CD8-positive, alpha-beta memory T cell (primary cell): ENCODE results near the gene COMTD1. TPM values are rescaled to one million over a fixed set of nuclear protein-coding genes. Genes with fewer than 3 reads are reported as not detected.
"Not testable (repeated sequence)": the region's sequence is repeated elsewhere in the genome, so short reads cannot be mapped to it uniquely, and the experiment has no call there.

Source experiments
- CTCF ChIA-PET: fragments of 350-600 bp; sonication (Branson Sonifier 250); formaldehyde crosslinking; loops from one replicate; lab custom pipeline; 2021; ENCODE audit warnings: antibody characterized with exemption; lab: Charles Lee
- POLR2A ChIA-PET: fragments of 350-600 bp; sonication (Branson Sonifier 250); formaldehyde crosslinking; loops from one replicate; lab custom pipeline; 2021; ENCODE audit warnings: antibody characterized with exemption; lab: Charles Lee
- DNase-seq, 5 donors: peaks; one replicate each; pipeline versions ENCODE4 v3.0.0 to v3.0.0-alpha.2; 2020 to 2022; ENCODE audit warnings: mixed read lengths in 1 of 5
- H3K27ac ChIP-seq: one replicate; pipeline ENCODE4 v1.7.0; 2013; ENCODE audit warnings: low read depth, mild to moderate bottlenecking, low read length, moderate library complexity
- H3K27me3 ChIP-seq: 2 replicates; pipeline ENCODE4 v1.7.0; 2013; ENCODE audit warnings: low read length, mild to moderate bottlenecking; ENCODE audit not compliant: insufficient read depth, poor library complexity, severe bottlenecking
- H3K36me3 ChIP-seq: 2 replicates; pipeline ENCODE4 v1.7.0; 2013; ENCODE audit warnings: mild to moderate bottlenecking, low read length, moderate library complexity; ENCODE audit not compliant: insufficient read depth
- H3K4me1 ChIP-seq: 2 replicates; pipeline ENCODE4 v1.7.0; 2013; ENCODE audit warnings: mild to moderate bottlenecking, low read length, moderate library complexity; ENCODE audit not compliant: insufficient read depth
- H3K4me3 ChIP-seq: 2 replicates; pipeline ENCODE4 v1.7.0; 2013; ENCODE audit warnings: mild to moderate bottlenecking, low read length
- H3K9me3 ChIP-seq: 2 replicates; pipeline ENCODE4 v1.7.0; 2013; ENCODE audit warnings: mild to moderate bottlenecking, low read length
- H3K27ac Mint-ChIP-seq, 8 donors: one replicate each; pipeline ENCODE4 v1.8.0; 2020 to 2021; ENCODE audit warnings: mixed read lengths in 8 of 8, mild to moderate bottlenecking in 6 of 8, inconsistent platforms in 3 of 8, moderate library complexity in 3 of 8
- H3K27me3 Mint-ChIP-seq, 2 donors: one replicate each; pipeline ENCODE4 v1.8.0; 2020 to 2021; ENCODE audit warnings: mixed read lengths in 2 of 2, mild to moderate bottlenecking in 1 of 2, moderate library complexity in 1 of 2
- H3K36me3 Mint-ChIP-seq, 3 donors: one replicate each; pipeline ENCODE4 v1.8.0; 2020 to 2021; ENCODE audit warnings: mixed read lengths in 3 of 3, inconsistent platforms in 1 of 3, mild to moderate bottlenecking in 1 of 3
- H3K4me1 Mint-ChIP-seq, 3 donors: one replicate each; pipeline ENCODE4 v1.8.0; 2020 to 2021; ENCODE audit warnings: mixed read lengths in 3 of 3, inconsistent platforms in 1 of 3, mild to moderate bottlenecking in 1 of 3
- H3K4me3 Mint-ChIP-seq, 7 donors: one replicate each; pipeline ENCODE4 v1.8.0; 2020 to 2021; ENCODE audit warnings: mixed read lengths in 7 of 7, mild to moderate bottlenecking in 6 of 7, moderate library complexity in 4 of 7, inconsistent platforms in 2 of 7
- H3K9me3 Mint-ChIP-seq, 5 donors: one replicate each; pipeline ENCODE4 v1.8.0; 2020 to 2022; ENCODE audit warnings: mixed read lengths in 5 of 5, mild to moderate bottlenecking in 3 of 5, moderate library complexity in 2 of 5, inconsistent platforms in 1 of 5
- polyA plus RNA-seq: library from polyadenylated mRNA; unstranded; fragments of 300-500 nt; fragmentation: Illumina TruSeq; gene quantifications from one replicate; pipeline ENCODE4 v1.2.3, GENCODE V29; 2021
- total RNA-seq, 2 experiments: library from RNA; stranded (reverse); gene quantifications; one replicate each; pipeline ENCODE4 v1.2.3, GENCODE V29; 2021

The COMTD1 gene
- total and polyA plus RNA-seq, 3 experiments from 2014 or later = 23.2 to 47.9 (median 43.9) TPM

DNA sequence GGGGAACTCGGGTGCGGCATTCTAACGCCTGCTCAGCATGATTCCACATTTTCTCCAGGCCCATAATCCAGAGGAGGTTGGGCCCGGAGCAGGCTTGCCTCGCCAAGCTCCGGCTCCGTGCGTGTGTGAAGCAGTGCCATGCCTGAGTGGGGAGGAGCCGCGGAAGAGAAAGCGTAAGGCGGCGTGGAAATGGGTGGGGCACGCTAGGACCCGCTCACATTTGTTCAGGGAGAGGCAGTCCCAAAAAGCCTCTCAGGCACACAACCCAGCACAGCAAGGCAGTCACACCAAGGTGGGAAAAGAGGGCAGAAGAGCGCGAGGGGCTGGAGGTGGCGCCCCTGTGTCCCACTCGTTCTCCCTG, 25.9 kb downstream of the COMTD1 start:
- H3K4me3 ChIP-seq = peak overlapping the region; percentile 89
- H3K27me3 ChIP-seq = no peaks in the 10 kb centered on the region
- H3K9me3 ChIP-seq = no peaks in the 10 kb centered on the region
- Mint-ChIP-seq H3K27me3 (peaks cover 0 to 2% of the 10 kb centered on the region in 2 donors), H3K4me1 (peaks cover 25 to 38% (median 32%) of the 10 kb centered on the region in 3 donors), H3K36me3 (peaks cover 3 to 37% (median 5%) of the 10 kb centered on the region in 3 donors), H3K27ac (peak overlapping the region; percentile 99 to 100 (median 100)), H3K4me3 (peak overlapping the region; percentile 96 to 100 (median 98)), H3K9me3 (no peaks in the 10 kb centered on the region)
- H3K27ac ChIP-seq = peak overlapping the region; percentile 98
- H3K36me3 ChIP-seq = peaks cover 18% of the 10 kb centered on the region
- POLR2A ChIA-PET = interaction anchor here (0.6 to 3.4 kb wide), 5 partner anchors 9 to 99 kb away, joined by 3 to 56 read pairs (median 9); partner anchors contain the start of genes COMTD1 and SAMD8
- CTCF ChIA-PET = interaction anchor here (1.0 to 10.5 kb wide), 11 partner anchors 9 to 966 kb away, joined by 3 to 168 read pairs (median 5); partner anchors contain the start of genes COMTD1 and SAMD8
- peak; percentile 64 to 86 (median 81) for DNase-seq
- peaks cover 25% of the 10 kb centered on the region for H3K4me1 ChIP-seq

DNA sequence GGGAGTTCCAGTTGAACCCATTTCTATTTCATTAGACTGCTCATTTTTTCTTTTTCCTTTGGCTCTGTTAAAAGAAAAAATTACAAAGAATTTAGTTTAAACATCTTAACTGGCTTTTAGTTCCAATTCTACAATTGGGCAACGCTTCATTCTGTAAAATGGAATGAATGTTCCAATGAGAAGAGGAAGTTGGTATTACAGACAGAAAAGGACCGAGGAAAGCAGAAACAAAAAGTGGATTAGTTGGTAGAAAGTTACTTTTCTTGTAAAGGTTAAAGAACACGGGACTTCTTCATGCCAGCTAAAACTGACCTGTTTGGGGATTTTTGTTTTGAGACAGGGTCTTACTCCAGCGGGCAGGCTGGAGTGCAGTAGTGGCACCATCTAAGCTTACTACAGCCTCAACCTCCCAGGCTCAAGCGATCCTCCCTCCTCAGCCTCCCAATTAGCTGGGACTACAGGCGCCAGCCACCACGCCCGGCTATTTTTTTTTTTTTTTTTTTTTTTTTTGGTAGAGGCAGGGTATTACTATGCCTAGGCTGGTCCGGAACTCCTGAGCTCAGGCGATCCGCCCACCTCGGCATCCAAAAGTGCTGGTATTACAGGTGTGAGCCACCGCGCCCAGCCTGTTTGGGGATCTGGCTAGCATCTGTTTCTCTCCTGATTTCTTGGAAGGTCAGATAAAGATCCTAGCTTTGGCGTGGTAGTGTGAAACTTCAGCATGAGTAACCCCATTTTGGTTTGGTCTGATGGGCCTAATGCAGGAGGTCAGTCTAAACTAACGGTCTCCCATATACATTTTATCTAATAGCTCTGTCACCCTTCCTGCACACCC, 26.5 kb downstream of the COMTD1 start:
- ChIA-PET CTCF (interaction anchor here (1.4 to 10.5 kb wide), 9 partner anchors 14 to 965 kb away, joined by 4 to 168 read pairs (median 6); partner anchors contain the start of genes COMTD1 and SAMD8), POLR2A (interaction anchor here (0.6 to 3.4 kb wide), 6 partner anchors 10 to 99 kb away, joined by 3 to 56 read pairs (median 6); partner anchors contain the start of genes COMTD1 and SAMD8)
- no peaks in the 10 kb centered on the region for H3K27me3 ChIP-seq
- Mint-ChIP-seq H3K36me3 (peaks cover 3 to 31% (median 5%) of the 10 kb centered on the region in 3 donors), H3K4me1 (peaks cover 24 to 33% (median 29%) of the 10 kb centered on the region in 3 donors), H3K27me3 (peaks cover 0 to 2% of the 10 kb centered on the region in 2 donors), H3K9me3 (no peaks in the 10 kb centered on the region), H3K27ac (peak overlapping the region; percentile 99 to 100 (median 100)), H3K4me3 (peak overlapping the region; percentile 96 to 100 (median 98))
- H3K4me1 ChIP-seq = peaks cover 25% of the 10 kb centered on the region
- H3K36me3 ChIP-seq = peaks cover 15% of the 10 kb centered on the region
- peak overlapping the region; percentile 89 for H3K4me3 ChIP-seq
- no peaks in the 10 kb centered on the region for H3K9me3 ChIP-seq
- peak overlapping the region; percentile 98 for H3K27ac ChIP-seq
- peak in 1 of 5 donors; percentile 52 for DNase-seq

GRCh38 chr10:75208181-75208580, 27.6 kb downstream of the COMTD1 start:
- peaks cover 25% of the 10 kb centered on the region for H3K4me1 ChIP-seq
- H3K27me3 ChIP-seq = no peaks in the 10 kb centered on the region
- Mint-ChIP-seq H3K36me3 (peaks cover 0 to 23% (median 3%) of the 10 kb centered on the region in 3 donors), H3K4me3 (peak overlapping the region in 5 of 7 donors; percentile 26 to 75 (median 43)), H3K27me3 (peaks cover 0 to 2% of the 10 kb centered on the region in 2 donors), H3K4me1 (peaks cover 21 to 27% (median 22%) of the 10 kb centered on the region in 3 donors), H3K27ac (peak overlapping the region in 6 of 8 donors; percentile 26 to 99 (median 65)), H3K9me3 (no peaks in the 10 kb centered on the region)
- no peak for DNase-seq
- CTCF ChIA-PET = interaction anchor here (0.7 to 10.5 kb wide), 4 partner anchors 11 to 26 kb away, joined by 3 to 168 read pairs (median 4); partner anchors contain the start of gene COMTD1
- H3K4me3 ChIP-seq = no peak overlapping the region
- H3K9me3 ChIP-seq = no peaks in the 10 kb centered on the region
- H3K36me3 ChIP-seq = peaks cover 8% of the 10 kb centered on the region
- peak overlapping the region; percentile 18 for H3K27ac ChIP-seq
- POLR2A ChIA-PET = no interaction called here

DNA sequence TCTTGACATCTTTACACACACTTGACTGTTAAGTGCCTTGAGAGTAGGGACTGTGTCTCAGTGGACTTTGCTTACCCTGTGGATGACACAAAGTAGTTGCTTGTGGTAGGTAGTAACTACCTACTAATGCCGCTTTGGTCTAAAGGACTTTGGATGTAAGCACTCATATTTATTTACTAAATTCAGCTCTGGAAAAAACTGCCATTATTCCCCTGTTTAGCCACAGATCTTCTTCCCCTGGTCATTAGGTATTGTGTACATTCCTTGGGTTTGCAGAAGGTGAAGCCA, 28.0 kb downstream of the COMTD1 start:
- Mint-ChIP-seq H3K27ac (peak overlapping the region in 3 of 8 donors; percentile 26 to 99 (median 55)), H3K4me1 (peaks cover 20 to 26% (median 21%) of the 10 kb centered on the region in 3 donors), H3K36me3 (peaks cover 0 to 21% (median 2%) of the 10 kb centered on the region in 3 donors), H3K27me3 (peaks cover 0 to 2% of the 10 kb centered on the region in 2 donors), H3K9me3 (no peaks in the 10 kb centered on the region), H3K4me3 (peak overlapping the region in 1 of 7 donors; percentile 75)
- Histone ChIP-seq H3K27me3 (no peaks in the 10 kb centered on the region), H3K4me3 (no peak overlapping the region), H3K36me3 (peaks cover 5% of the 10 kb centered on the region), H3K9me3 (no peaks in the 10 kb centered on the region), H3K27ac (no peak overlapping the region), H3K4me1 (peaks cover 24% of the 10 kb centered on the region)
- ChIA-PET POLR2A (no interaction called here), CTCF (interaction anchor here (0.7 to 10.5 kb wide), 3 partner anchors 11 to 26 kb away, joined by 3 to 168 read pairs (median 4); partner anchors contain the start of gene COMTD1)
- no peak for DNase-seq

GRCh38 chr10:75207079-75207856, 28.5 kb downstream of the COMTD1 start:
- Mint-ChIP-seq H3K4me3 (peak overlapping the region in 1 of 7 donors; percentile 22), H3K27ac (peak overlapping the region in 3 of 8 donors; percentile 7 to 99 (median 72)), H3K27me3 (peaks cover 0 to 2% of the 10 kb centered on the region in 2 donors), H3K9me3 (no peaks in the 10 kb centered on the region), H3K4me1 (peaks cover 14 to 20% (median 15%) of the 10 kb centered on the region in 3 donors), H3K36me3 (peaks cover 0 to 16% (median 0%) of the 10 kb centered on the region in 3 donors)
- no peaks in the 10 kb centered on the region for H3K36me3 ChIP-seq
- ChIA-PET CTCF (interaction anchor here (0.7 to 10.5 kb wide), 4 partner anchors 12 to 27 kb away, joined by 3 to 168 read pairs (median 10); partner anchors contain the start of gene COMTD1), POLR2A (interaction anchor here (0.6 kb wide), 1 partner anchor 1209 kb away, joined by 3 read pairs; the partner anchor contains the start of gene VCL)
- H3K9me3 ChIP-seq = no peaks in the 10 kb centered on the region
- DNase-seq = no peak
- no peak overlapping the region for H3K27ac ChIP-seq
- no peaks in the 10 kb centered on the region for H3K27me3 ChIP-seq
- no peak overlapping the region for H3K4me3 ChIP-seq
- peaks cover 19% of the 10 kb centered on the region for H3K4me1 ChIP-seq

DNA sequence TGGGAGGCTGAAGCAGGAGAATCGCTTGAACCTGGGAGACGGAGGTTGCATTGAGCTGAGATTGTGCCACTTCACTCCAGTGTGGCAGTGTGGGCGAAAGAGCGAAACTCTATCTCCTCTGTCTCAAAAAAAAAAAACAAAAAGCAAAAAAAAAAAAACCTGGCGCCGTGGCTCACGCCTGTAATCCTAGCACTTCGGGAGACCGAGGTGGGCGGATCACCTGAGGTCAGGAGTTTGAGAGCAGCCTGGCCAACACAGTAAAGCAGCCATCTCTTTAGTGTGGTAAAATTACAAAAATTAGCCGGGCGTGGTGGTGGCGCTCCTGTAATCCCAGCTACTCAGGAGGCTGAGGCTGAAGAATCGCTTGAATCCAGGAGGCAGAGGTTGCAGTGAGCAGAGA, 29.1 kb downstream of the COMTD1 start:
- ChIA-PET POLR2A (interaction anchor here (0.6 kb wide), 1 partner anchor 1209 kb away, joined by 3 read pairs; the partner anchor contains the start of gene VCL), CTCF (interaction anchor here (4.0 to 10.5 kb wide), 2 partner anchors 19 to 27 kb away, joined by 15 to 168 read pairs; partner anchors contain the start of gene COMTD1)
- not testable (repeated sequence) for H3K36me3 ChIP-seq, H3K27ac ChIP-seq, H3K27me3 ChIP-seq, H3K9me3 Mint-ChIP-seq, DNase-seq, H3K27me3 Mint-ChIP-seq, H3K9me3 ChIP-seq, H3K4me3 ChIP-seq, H3K4me3 Mint-ChIP-seq
- peak overlapping the region in 1 of 8 donors; percentile 53 for H3K27ac Mint-ChIP-seq
- H3K36me3 Mint-ChIP-seq = peaks cover 0 to 10% (median 0%) of the 10 kb centered on the region in 3 donors
- peaks cover 13% of the 10 kb centered on the region for H3K4me1 ChIP-seq
- H3K4me1 Mint-ChIP-seq = peaks cover 9 to 14% (median 9%) of the 10 kb centered on the region in 3 donors

- Histone ChIP-seq H3K27me3 (no peaks in the 10 kb centered on the region), H3K36me3 (no peaks in the 10 kb centered on the region), H3K4me1 (peaks cover 7% of the 10 kb centered on the region), H3K9me3 (no peaks in the 10 kb centered on the region), H3K27ac (no peak overlapping the region), H3K4me3 (no peak overlapping the region)
- peaks cover 0 to 3% (median 0%) of the 10 kb centered on the region in 3 donors for H3K36me3 Mint-ChIP-seq
- DNase-seq = no peak
- no peak overlapping the region for H3K27ac Mint-ChIP-seq
- H3K4me1 Mint-ChIP-seq = peaks cover 4 to 10% (median 5%) of the 10 kb centered on the region in 3 donors
- H3K27me3 Mint-ChIP-seq = peaks cover 0 to 2% of the 10 kb centered on the region in 2 donors
- H3K4me3 Mint-ChIP-seq = peak overlapping the region in 1 of 7 donors; percentile 2
- CTCF ChIA-PET = interaction anchor here (4.0 to 10.5 kb wide), 2 partner anchors 18 to 28 kb away, joined by 15 to 168 read pairs; partner anchors contain the start of gene COMTD1
- no peaks in the 10 kb centered on the region for H3K9me3 Mint-ChIP-seq
- POLR2A ChIA-PET = no interaction called here
Observed at GRCh38 chr10:75205908-75206307, 29.8 kb downstream of the COMTD1 start.
